ENCODE measurements around the gene PCDHGC4. TPM values are rescaled to one million over a fixed set of nuclear protein-coding genes. Genes with fewer than 3 reads are reported as not detected.

The PCDHGC4 gene
- total RNA-seq, 1 experiment from 2014 or later = 0.57 TPM

- Histone ChIP-seq H3K27ac (ENCODE audit: low read length) (no peak overlapping the region), H3K9me3 (ENCODE audit: control insufficient read depth, insufficient read depth, low read depth, low read length) (no peaks in the 10 kb centered on the region), H3K36me3 (ENCODE audit: control insufficient read depth, insufficient read depth, low read length) (no peaks in the 10 kb centered on the region), H3K4me1 (ENCODE audit: control insufficient read depth, insufficient read depth, low read length) (peaks cover 27% of the 10 kb centered on the region), H3K27me3 (ENCODE audit: control insufficient read depth, insufficient read depth, low read length) (no peaks in the 10 kb centered on the region), H3K4me3 (ENCODE audit: low read depth in 2 of 2, low read length in 2 of 2) (no peak overlapping the region)
- CTCF ChIA-PET = no interaction called here
- POLR2A ChIA-PET = no interaction called here
- intact Hi-C loops (cut with micrococcal nuclease; ENCODE audit: unreplicated experiment) = no loop called here
- in situ Hi-C loops (cut with HindIII; ENCODE audit: low pct_unique_long_range_greater_than_20kb, low sequenced_read_pairs) = no loop called here
- no TSS peak for BruUV-seq (replicated peaks)
- no peak for ATAC-seq
- DNase-seq (ENCODE audit: low read depth, low spot score) = no peak
- TF ChIP-seq TCF7L2 (IDR thresholded peaks at IDR 0.05; ENCODE audit: low read depth, low read length) = no peak
- TF ChIP-seq SIN3A (IDR thresholded peaks at IDR 0.05; ENCODE audit: borderline replicate concordance, insufficient read depth, low read depth, low read length) = no peak
- no peak for TF ChIP-seq REST (IDR thresholded peaks at IDR 0.05; ENCODE audit: insufficient read depth in 1 of 2, low read depth in 2 of 2, low read length in 1 of 2)
- TF ChIP-seq POLR2AphosphoS5 (IDR thresholded peaks at IDR 0.05; ENCODE audit: low read depth, low read length) = no peak
- no peak for TF ChIP-seq CTCF (IDR thresholded peaks at IDR 0.05)
Measured at GRCh38 chr5:141510160-141510559, 25.3 kb downstream of the PCDHGC4 start.

- Histone ChIP-seq H3K9me3 (ENCODE audit: control insufficient read depth, insufficient read depth, low read depth, low read length) (no peaks in the 10 kb centered on the region), H3K27me3 (ENCODE audit: control insufficient read depth, insufficient read depth, low read length) (no peaks in the 10 kb centered on the region), H3K4me3 (ENCODE audit: low read depth in 2 of 2, low read length in 2 of 2) (no peak overlapping the region), H3K36me3 (ENCODE audit: control insufficient read depth, insufficient read depth, low read length) (no peaks in the 10 kb centered on the region), H3K27ac (ENCODE audit: low read length) (no peak overlapping the region), H3K4me1 (ENCODE audit: control insufficient read depth, insufficient read depth, low read length) (peaks cover 31% of the 10 kb centered on the region)
- POLR2A ChIA-PET = no interaction called here
- intact Hi-C loops (cut with micrococcal nuclease; ENCODE audit: unreplicated experiment) = no loop called here
- CTCF ChIA-PET = interaction anchor here (0.7 kb wide), 1 partner anchor 576 kb away, joined by 3 read pairs; no protein-coding TSS in a partner anchor
- in situ Hi-C loops (cut with HindIII; ENCODE audit: low pct_unique_long_range_greater_than_20kb, low sequenced_read_pairs) = no loop called here
- TF ChIP-seq SIN3A (IDR thresholded peaks at IDR 0.05; ENCODE audit: borderline replicate concordance, insufficient read depth, low read depth, low read length) = no peak
- no peak for TF ChIP-seq POLR2AphosphoS5 (IDR thresholded peaks at IDR 0.05; ENCODE audit: low read depth, low read length)
- no peak for TF ChIP-seq CTCF (IDR thresholded peaks at IDR 0.05)
- TF ChIP-seq TCF7L2 (IDR thresholded peaks at IDR 0.05; ENCODE audit: low read depth, low read length) = no peak
- no peak for TF ChIP-seq REST (IDR thresholded peaks at IDR 0.05; ENCODE audit: insufficient read depth in 1 of 2, low read depth in 2 of 2, low read length in 1 of 2)
- no TSS peak for BruUV-seq (replicated peaks)
- DNase-seq (ENCODE audit: low read depth, low spot score) (no peak), ATAC-seq (no peak)
Measured at GRCh38 chr5:141510850-141511601, 26.2 kb downstream of the PCDHGC4 start.
